ENCODE data around the gene HPD.
"Not testable (repeated sequence)": the region's sequence is repeated elsewhere in the genome, so short reads cannot be mapped to it uniquely, and the experiment has no call there.

Gene HPD

GRCh38 chr12:121861636-121862254 is 3.1 kb upstream of the HPD start:
- DNase-seq, result no peak

GRCh38 chr12:121860699-121861098 is 2.0 kb upstream of the HPD start:
- not testable (repeated sequence) for DNase-seq

- DNase-seq, result no peak
Measured at GRCh38 chr12:121860257-121860656, 1.6 kb upstream of the HPD start.

GRCh38 chr12:121858318-121858661 is 369 bp downstream of the HPD start:
- no peak for DNase-seq

DNA sequence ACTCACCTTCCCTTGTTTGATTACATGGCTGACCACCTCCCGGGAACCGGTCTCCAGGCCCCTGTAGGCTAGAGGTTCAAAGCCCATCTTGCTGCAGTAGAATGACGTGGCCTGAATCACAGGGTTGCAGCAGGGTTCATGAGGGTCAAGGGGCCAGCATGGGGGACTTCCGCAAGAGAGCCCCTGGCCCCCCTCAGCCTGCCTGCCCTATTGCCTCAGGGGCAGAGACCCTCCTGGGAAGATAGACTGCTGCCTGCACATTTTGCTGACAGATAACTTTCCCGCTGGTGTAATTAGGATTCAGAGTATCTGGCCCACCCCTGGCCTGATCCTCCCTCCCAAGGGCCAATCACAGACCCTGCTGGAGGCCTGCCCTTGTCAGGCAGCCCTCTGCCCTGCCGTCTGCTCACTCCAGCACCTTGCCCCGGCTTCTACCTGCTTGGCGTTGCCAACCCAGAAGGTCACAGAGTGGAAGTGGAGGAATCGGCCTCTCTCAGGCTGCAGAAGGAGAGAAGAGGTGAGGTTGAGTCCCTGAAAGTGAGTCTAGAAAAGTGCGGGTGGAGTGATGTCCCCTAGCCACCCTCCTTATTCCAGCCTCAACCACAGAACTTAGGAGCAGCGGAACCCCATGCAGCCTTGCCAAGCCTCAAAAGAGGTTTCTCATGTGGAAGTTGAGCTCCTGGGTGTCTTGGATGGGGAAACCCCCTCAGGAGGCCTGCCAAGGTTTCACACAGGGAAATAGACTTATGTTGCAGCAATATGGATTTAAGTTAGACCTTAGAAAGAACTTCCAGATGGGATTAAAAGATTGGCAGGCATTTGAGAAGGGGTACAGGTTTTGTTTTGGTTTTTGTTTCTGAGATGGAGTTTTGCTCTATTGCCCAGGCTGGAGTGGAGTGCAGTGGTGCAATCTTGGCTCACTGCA is 1.1 kb downstream of the HPD start:
- no peak for DNase-seq

DNA sequence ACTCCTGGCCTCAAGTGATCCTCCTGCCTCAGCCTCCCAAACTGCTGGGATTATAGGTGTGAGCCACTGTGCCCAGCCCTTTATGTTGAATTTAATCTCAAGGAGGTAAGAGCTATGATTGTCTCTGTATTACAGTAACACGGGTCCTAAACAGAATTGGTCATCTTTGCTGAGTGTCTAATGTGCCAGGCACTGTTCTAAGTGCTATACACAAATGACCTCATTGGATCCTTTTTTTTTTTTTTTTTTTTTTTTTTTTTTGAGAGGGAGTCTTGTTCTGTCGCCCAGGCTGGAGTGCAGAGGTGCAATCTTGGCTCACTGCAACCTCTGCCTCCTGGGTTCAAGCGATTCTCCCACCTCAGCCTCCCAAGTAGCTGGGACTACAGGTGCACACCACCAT is 6.3 kb downstream of the HPD start:
- DNase-seq, result not testable (repeated sequence)

DNA sequence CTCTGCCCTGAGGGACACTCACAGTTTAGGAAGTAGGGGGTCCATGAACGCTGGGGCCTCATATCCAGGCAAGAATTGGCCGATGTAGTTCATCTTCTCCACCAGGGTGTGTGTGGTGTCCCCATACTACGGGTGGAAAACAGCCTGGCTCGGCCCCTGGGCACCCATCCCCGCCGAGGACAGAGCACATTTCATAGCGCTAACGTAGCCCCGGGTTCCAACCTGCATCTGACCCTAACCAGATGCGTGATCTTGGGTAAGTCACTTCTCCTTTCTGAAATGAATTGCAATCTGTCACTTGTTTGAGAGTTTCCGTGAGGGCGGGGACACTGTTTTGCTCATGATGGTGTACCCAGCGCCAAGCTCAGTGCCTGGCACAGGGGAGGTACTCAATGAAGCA is 9.0 kb downstream of the HPD start:
- DNase-seq, result no peak

- DNase-seq, result no peak
Measured at GRCh38 chr12:121849211-121849610, 9.4 kb downstream of the HPD start.

DNA sequence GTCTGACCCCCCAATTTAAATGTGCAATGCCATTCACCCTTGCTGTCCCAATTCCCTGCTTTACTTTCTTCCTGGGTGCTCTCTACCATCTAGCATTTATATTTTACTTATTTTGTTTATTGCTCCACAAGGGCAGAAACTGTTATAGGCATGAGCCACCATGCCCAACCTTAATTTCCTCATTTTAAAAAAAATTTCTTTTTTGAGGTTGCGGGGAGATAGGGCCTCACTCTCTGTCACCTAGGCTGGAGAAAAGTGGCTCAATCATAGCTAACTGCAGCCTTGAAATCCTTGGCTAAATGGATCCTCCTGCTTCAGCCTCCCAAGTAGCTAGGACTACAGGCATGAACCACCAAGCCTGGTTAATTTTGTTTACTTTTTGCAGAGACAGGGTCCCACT is 13.0 kb downstream of the HPD start:
- DNase-seq, result no peak

DNA sequence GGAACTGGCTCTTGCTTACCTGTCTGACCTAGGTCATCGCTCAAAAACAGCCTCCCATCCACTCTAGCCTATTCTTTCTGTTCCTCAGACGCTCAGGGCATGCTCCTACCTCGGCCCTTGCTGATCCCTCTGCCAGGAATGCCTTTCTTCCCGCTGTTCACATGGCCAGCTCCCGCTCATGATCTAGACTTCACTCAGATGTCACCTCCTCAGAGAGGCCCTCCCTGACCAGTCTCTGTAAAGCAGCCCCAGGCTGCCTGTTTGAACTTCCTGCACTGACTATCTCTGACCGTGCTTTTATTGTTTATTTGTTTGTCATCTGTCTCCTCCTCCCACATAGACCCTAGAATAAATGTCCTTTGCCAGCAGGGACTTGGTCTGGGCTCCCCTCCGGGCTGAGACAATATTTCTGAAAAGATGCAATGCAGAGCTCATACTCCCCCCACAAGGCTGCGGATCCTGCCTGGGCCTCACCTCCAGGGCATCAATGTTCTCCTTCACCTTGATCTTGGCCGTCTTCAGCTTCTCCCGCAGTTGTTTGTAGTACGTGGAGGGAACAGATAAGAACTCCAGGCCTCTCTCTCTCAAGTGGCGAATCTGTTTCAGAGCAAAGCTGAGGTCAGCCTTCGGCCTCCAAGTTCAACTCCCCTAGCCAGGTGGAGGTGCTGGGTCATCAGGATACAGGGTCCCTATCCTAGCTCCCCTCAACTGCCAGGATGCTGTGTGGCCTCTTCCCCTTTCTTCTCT is 15.2 kb downstream of the HPD start:
- DNase-seq, result no peak

GRCh38 chr12:121839993-121840761 is 18.5 kb downstream of the HPD start:
- DNase-seq, result no peak

DNA sequence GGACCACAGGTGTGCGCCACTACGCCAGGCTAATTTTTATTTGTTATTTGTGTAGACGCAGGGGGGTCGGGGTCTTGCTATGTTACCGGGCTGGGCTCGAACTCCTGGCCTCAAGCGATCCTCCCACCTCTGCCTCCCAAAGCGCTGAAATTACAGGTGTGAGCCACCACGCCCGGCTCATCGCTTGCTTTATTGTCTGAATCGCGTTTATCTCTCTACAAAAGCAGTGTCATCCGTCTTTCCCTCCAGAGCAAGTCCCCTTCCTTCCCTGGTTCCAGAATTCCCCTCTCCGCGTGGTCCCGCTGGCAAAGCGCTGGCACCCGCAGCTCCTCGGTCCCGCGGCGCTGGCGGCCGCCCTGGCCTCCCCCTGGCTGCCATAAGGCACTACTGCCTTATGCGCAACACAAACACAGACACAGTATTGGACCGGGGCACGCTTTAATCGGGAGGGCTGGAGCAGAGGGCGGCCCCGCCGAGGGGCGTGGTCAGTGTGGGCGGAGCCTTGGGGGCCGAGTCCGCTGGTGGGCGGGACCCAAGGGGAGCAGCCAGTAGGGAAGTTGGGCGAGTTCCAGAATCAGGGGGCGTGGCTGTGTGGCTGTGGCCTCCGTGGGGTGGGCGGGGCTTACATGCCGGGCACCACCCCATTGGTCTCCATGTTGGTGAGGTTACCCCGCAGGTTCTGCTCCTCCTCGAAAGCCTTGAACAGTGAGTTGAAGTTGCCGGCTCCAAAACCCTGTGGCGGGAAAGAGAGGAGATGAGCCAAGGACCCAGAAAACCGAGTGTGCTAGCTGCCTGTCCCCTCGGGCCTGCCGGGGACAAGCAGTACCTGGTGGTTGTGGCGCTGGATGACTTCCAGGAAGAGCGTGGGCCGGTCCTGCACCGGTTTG is 19.3 kb downstream of the HPD start:
- peak; percentile 99 for DNase-seq

DNA sequence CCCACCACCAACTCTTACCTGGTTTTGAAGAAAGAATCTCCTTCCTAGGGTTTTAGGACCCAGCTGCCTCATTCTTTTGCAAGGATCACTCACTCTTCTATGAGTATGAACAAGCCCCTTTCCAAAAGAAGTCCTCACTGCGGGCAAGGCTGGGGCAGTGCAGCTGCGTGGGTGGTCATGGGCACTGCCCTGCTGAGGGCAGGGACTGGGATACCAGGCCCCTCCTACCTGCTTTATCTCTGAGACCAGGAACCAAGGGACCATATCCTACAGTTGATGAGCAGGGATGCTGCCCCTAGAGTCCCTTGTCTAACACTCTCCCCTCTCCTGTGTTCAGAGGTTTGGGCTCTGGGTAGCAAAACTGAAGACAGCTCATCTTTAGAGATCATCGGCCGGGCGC is 20.5 kb downstream of the HPD start:
- no peak for DNase-seq

DNA sequence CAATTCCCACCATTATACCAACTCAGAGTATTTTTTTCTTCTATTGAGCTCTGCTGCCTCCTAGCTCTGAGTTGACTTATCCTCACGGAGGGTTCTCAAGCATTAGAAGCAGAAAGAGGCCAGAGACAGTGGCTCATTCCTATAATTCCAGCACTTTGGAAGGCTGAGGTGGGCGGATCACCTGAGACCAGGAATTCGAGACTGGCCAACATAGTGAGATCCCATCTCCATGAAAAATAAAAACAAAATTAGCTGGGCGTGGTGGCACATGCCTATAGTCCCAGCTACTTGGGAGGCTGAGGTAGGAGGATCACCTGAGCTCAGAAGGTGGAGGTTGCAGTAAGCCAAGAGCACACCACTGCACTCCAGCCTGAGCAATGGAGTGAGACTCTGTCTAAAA is 21.0 kb downstream of the HPD start:
- no peak for DNase-seq

- no peak for DNase-seq
Measured at GRCh38 chr12:121831571-121832245, 27.0 kb downstream of the HPD start.

- DNase-seq, result no peak
Measured at GRCh38 chr12:121830588-121831265, 27.9 kb downstream of the HPD start.

DNA sequence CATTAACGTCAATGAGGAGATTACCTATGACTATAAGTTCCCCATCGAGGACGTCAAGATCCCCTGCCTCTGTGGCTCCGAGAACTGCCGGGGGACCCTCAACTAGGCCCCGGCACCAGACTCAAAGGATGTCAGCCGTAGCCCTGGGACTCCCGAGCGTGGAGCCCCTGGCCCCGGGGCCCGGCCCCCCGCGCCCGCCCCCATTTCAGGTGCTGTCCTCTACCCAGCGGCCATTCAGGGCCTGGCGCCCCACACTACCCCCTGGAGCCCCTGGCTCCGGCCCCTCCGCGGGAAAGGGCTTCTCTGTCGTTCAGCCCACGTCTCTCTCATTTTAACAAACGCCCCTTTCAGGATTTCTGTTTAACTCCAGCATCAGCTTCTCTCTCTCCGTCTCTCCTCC is 28.5 kb downstream of the HPD start:
- DNase-seq, result no peak

- DNase-seq, result no peak
Measured at GRCh38 chr12:121829250-121829918, 29.3 kb downstream of the HPD start.

GRCh38 chr12:121828826-121829225 is 29.8 kb downstream of the HPD start:
- DNase-seq, result no peak

GRCh38 chr12:121828306-121828705 is 30.4 kb downstream of the HPD start:
- DNase-seq, result no peak

All from NCI-H510A treated with DMSO at 0.1 percent for 48 hours (cell line).